ENCODE results near the gene CCL22.

Gene CCL22

DNA sequence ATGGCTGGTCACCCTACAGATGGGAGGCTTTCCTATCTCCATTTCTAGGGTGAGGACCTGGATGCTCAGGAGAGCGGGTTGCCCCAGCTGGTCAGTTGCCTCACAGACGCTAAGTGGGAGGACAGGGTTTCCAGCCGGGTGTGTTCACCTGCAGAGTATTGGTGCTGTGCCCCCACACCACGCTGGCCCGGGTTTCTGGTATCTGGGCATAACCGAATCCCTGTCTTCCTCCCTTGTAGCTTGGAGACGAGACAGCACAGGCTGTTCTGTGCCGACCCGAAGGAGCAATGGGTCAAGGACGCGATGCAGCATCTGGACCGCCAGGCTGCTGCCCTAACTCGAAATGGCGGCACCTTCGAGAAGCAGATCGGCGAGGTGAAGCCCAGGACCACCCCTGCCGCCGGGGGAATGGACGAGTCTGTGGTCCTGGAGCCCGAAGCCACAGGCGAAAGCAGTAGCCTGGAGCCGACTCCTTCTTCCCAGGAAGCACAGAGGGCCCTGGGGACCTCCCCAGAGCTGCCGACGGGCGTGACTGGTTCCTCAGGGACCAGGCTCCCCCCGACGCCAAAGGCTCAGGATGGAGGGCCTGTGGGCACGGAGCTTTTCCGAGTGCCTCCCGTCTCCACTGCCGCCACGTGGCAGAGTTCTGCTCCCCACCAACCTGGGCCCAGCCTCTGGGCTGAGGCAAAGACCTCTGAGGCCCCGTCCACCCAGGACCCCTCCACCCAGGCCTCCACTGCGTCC, 23.4 kb downstream of the CCL22 start:
- no peaks in the 10 kb centered on the region for H3K36me3 ChIP-seq (ENCODE audit: low read depth)
- H3K27me3 ChIP-seq (ENCODE audit: insufficient read depth, poor library complexity, severe bottlenecking): no peaks in the 10 kb centered on the region
- H3K4me3 ChIP-seq (ENCODE audit: severe bottlenecking): no peak overlapping the region
- H3K27ac ChIP-seq (ENCODE audit: poor library complexity, severe bottlenecking): no peak overlapping the region
- TF ChIP-seq, protein P1, sequence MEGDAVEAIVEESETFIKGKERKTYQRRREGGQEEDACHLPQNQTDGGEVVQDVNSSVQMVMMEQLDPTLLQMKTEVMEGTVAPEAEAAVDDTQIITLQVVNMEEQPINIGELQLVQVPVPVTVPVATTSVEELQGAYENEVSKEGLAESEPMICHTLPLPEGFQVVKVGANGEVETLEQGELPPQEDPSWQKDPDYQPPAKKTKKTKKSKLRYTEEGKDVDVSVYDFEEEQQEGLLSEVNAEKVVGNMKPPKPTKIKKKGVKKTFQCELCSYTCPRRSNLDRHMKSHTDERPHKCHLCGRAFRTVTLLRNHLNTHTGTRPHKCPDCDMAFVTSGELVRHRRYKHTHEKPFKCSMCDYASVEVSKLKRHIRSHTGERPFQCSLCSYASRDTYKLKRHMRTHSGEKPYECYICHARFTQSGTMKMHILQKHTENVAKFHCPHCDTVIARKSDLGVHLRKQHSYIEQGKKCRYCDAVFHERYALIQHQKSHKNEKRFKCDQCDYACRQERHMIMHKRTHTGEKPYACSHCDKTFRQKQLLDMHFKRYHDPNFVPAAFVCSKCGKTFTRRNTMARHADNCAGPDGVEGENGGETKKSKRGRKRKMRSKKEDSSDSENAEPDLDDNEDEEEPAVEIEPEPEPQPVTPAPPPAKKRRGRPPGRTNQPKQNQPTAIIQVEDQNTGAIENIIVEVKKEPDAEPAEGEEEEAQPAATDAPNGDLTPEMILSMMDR (IDR thresholded peaks at IDR 0.05; ENCODE audit: poor library complexity, severe bottlenecking): no peak
- DNase-seq (ENCODE audit: low spot score): no peak
- no peaks in the 10 kb centered on the region for H3K9me3 ChIP-seq (ENCODE audit: severe bottlenecking)
- H3K4me1 ChIP-seq (ENCODE audit: insufficient read depth, poor library complexity, severe bottlenecking): peaks cover 24% of the 10 kb centered on the region
- ATAC-seq (ENCODE audit: low read depth): no peak

DNA sequence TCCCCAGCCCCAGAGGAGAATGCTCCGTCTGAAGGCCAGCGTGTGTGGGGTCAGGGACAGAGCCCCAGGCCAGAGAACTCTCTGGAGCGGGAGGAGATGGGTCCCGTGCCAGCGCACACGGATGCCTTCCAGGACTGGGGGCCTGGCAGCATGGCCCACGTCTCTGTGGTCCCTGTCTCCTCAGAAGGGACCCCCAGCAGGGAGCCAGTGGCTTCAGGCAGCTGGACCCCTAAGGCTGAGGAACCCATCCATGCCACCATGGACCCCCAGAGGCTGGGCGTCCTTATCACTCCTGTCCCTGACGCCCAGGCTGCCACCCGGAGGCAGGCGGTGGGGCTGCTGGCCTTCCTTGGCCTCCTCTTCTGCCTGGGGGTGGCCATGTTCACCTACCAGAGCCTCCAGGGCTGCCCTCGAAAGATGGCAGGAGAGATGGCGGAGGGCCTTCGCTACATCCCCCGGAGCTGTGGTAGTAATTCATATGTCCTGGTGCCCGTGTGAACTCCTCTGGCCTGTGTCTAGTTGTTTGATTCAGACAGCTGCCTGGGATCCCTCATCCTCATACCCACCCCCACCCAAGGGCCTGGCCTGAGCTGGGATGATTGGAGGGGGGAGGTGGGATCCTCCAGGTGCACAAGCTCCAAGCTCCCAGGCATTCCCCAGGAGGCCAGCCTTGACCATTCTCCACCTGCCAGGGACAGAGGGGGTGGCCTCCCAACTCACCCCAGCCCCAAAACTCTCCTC, 24.1 kb downstream of the CCL22 start:
- Histone ChIP-seq H3K27me3 (ENCODE audit: insufficient read depth, poor library complexity, severe bottlenecking) (no peaks in the 10 kb centered on the region), H3K4me1 (ENCODE audit: insufficient read depth, poor library complexity, severe bottlenecking) (peaks cover 17% of the 10 kb centered on the region)

DNA sequence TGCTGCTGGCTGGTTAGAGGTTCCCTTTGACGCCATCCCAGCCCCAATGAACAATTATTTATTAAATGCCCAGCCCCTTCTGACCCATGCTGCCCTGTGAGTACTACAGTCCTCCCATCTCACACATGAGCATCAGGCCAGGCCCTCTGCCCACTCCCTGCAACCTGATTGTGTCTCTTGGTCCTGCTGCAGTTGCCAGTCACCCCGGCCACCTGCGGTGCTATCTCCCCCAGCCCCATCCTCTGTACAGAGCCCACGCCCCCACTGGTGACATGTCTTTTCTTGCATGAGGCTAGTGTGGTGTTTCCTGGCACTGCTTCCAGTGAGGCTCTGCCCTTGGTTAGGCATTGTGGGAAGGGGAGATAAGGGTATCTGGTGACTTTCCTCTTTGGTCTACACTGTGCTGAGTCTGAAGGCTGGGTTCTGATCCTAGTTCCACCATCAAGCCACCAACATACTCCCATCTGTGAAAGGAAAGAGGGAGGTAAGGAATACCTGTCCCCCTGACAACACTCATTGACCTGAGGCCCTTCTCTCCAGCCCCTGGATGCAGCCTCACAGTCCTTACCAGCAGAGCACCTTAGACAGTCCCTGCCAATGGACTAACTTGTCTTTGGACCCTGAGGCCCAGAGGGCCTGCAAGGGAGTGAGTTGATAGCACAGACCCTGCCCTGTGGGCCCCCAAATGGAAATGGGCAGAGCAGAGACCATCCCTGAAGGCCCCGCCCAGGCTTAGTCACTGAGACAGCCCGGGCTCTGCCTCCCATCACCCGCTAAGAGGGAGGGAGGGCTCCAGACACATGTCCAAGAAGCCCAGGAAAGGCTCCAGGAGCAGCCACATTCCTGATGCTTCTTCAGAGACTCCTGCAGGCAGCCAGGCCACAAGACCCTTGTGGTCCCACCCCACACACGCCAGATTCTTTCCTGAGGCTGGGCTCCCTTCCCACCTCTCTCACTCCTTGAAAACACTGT, 25.0 kb downstream of the CCL22 start:
- TF ChIP-seq, protein P1 (IDR thresholded peaks at IDR 0.05; ENCODE audit: poor library complexity, severe bottlenecking): no peak
- no peak for DNase-seq (ENCODE audit: low spot score)
- Histone ChIP-seq H3K36me3 (ENCODE audit: low read depth) (no peaks in the 10 kb centered on the region), H3K27ac (ENCODE audit: poor library complexity, severe bottlenecking) (no peak overlapping the region), H3K9me3 (ENCODE audit: severe bottlenecking) (no peaks in the 10 kb centered on the region), H3K4me1 (ENCODE audit: insufficient read depth, poor library complexity, severe bottlenecking) (peaks cover 13% of the 10 kb centered on the region), H3K4me3 (ENCODE audit: severe bottlenecking) (no peak overlapping the region), H3K27me3 (ENCODE audit: insufficient read depth, poor library complexity, severe bottlenecking) (no peaks in the 10 kb centered on the region)
- ATAC-seq (ENCODE audit: low read depth): peak; percentile 73

More for the DNA sequence above, 24.1 kb downstream of the CCL22 start:
- no peak for ATAC-seq (ENCODE audit: low read depth)
- Histone ChIP-seq H3K36me3 (ENCODE audit: low read depth) (no peaks in the 10 kb centered on the region), H3K4me3 (ENCODE audit: severe bottlenecking) (no peak overlapping the region), H3K27ac (ENCODE audit: poor library complexity, severe bottlenecking) (no peak overlapping the region), H3K9me3 (ENCODE audit: severe bottlenecking) (no peaks in the 10 kb centered on the region)
- TF ChIP-seq, protein P1 (IDR thresholded peaks at IDR 0.05; ENCODE audit: poor library complexity, severe bottlenecking): no peak
- DNase-seq (ENCODE audit: low spot score): no peak

- Histone ChIP-seq H3K27me3 (ENCODE audit: insufficient read depth, poor library complexity, severe bottlenecking) (no peaks in the 10 kb centered on the region), H3K9me3 (ENCODE audit: severe bottlenecking) (no peaks in the 10 kb centered on the region), H3K36me3 (ENCODE audit: low read depth) (no peaks in the 10 kb centered on the region), H3K4me1 (ENCODE audit: insufficient read depth, poor library complexity, severe bottlenecking) (peaks cover 13% of the 10 kb centered on the region), H3K4me3 (ENCODE audit: severe bottlenecking) (no peak overlapping the region), H3K27ac (ENCODE audit: poor library complexity, severe bottlenecking) (no peak overlapping the region)
- TF ChIP-seq, protein P1 (IDR thresholded peaks at IDR 0.05; ENCODE audit: poor library complexity, severe bottlenecking): no peak
- ATAC-seq (ENCODE audit: low read depth) (no peak), DNase-seq (ENCODE audit: low spot score) (no peak)
Observed at GRCh38 chr16:57384248-57385070, 25.9 kb downstream of the CCL22 start.

Measured in RWPE2 (cell line).